ENCODE measurements around the gene GRIK4. TPM values are rescaled to one million over a fixed set of nuclear protein-coding genes. Genes with fewer than 3 reads are reported as not detected.

GRIK4 gene
- total and polyA plus RNA-seq, 2 donors (not counting 3 experiments of a cell fraction or from before 2014, with no cell fraction given) = 0.81 to 1.6 TPM

GRCh38 chr11:120708511-120709183 lies 197.1 kb downstream of the GRIK4 start:
- H3K36me3 ChIP-seq (ENCODE audit: control insufficient read depth in 2 of 2, extremely low read depth in 1 of 2, insufficient read depth in 2 of 2, low read length in 2 of 2) = no peaks in the 10 kb centered on the region
- H2AFZ ChIP-seq (ENCODE audit: low read depth, low read length) = no peak overlapping the region
- POLR2A ChIA-PET = no interaction called here
- H3K9ac ChIP-seq (replicated peaks; ENCODE audit: extremely low read depth, insufficient read depth, low read length) = no peak overlapping the region
- no peaks in the 10 kb centered on the region for H3K9me1 ChIP-seq (replicated peaks; ENCODE audit: control insufficient read depth, extremely low read depth, insufficient read depth, low read length)
- no peaks in the 10 kb centered on the region for H3K4me1 ChIP-seq (ENCODE audit: control insufficient read depth, extremely low read depth, insufficient read depth, low read length)
- DNase-seq (ENCODE audit: low read depth, low spot score) (no peak), FAIRE-seq (no peak)
- H3K79me2 ChIP-seq (ENCODE audit: control insufficient read depth, insufficient read depth, low read length) = no peaks in the 10 kb centered on the region
- no peak for TF ChIP-seq MAX (IDR thresholded peaks at IDR 0.05; ENCODE audit: insufficient read depth, insufficient read length)
- no peak for TF ChIP-seq EZH2 (IDR thresholded peaks at IDR 0.05; ENCODE audit: borderline replicate concordance, low read depth, low read length, severe bottlenecking)
- no peak for TF ChIP-seq JUN (IDR thresholded peaks at IDR 0.05; ENCODE audit: borderline replicate concordance, insufficient read depth, insufficient read length, low read depth)
- no peak for TF ChIP-seq FOS (IDR thresholded peaks at IDR 0.05; ENCODE audit: borderline replicate concordance, insufficient read depth, low read length)
- no peak for TF ChIP-seq CTCF (IDR thresholded peaks at IDR 0.05; ENCODE audit: extremely low read depth in 1 of 2, insufficient read depth in 1 of 2, low read depth in 1 of 2, low read length in 2 of 2)
- no peak for TF ChIP-seq MYC (IDR thresholded peaks at IDR 0.05; ENCODE audit: low read depth, low read length)
- no peak for TF ChIP-seq POLR2A (IDR thresholded peaks at IDR 0.05; ENCODE audit: low read depth, low read length)
- TF ChIP-seq GATA2 (IDR thresholded peaks at IDR 0.05; ENCODE audit: insufficient read depth, insufficient read length, low read depth, low read length) = no peak
- TF ChIP-seq POLR2AphosphoS5 (IDR thresholded peaks at IDR 0.05; ENCODE audit: insufficient read depth, low read depth, low read length) = no peak
- dilution Hi-C loops (cut with MboI; ENCODE audit: extremely low pct_ligation_motif_present, low sequenced_read_pairs) = no loop called here
- no peaks in the 10 kb centered on the region for H4K20me1 ChIP-seq (replicated peaks; ENCODE audit: control insufficient read depth, extremely low read depth, insufficient read depth, low read length)
- intact Hi-C loops (cut with micrococcal nuclease) = no loop called here
- H3K4me3 ChIP-seq (replicated peaks in 1 of 3; ENCODE audit: insufficient read depth in 1 of 3, low read depth in 1 of 3, low read length in 3 of 3) = no peak overlapping the region
- H3K4me2 ChIP-seq (ENCODE audit: insufficient read depth, low read length) = no peak overlapping the region
- H3K27me3 ChIP-seq (ENCODE audit: control insufficient read depth in 2 of 2, insufficient read depth in 2 of 2, low read length in 2 of 2) = no peaks in the 10 kb centered on the region
- no peak overlapping the region for H3K27ac ChIP-seq (ENCODE audit: insufficient read depth, low read depth, low read length)
- CTCF ChIA-PET = interaction anchor here (1.2 kb wide), 1 partner anchor 94 kb away, joined by 3 read pairs; no protein-coding TSS in a partner anchor
- no peaks in the 10 kb centered on the region for H3K9me3 ChIP-seq (replicated peaks; ENCODE audit: control insufficient read depth, insufficient read depth, low read length)
- BruUV-seq (replicated peaks) = no TSS peak
